Calu3 (cell line): ENCODE data around the gene MARCHF5. TPM values are rescaled to one million over a fixed set of nuclear protein-coding genes. Genes with fewer than 3 reads are reported as not detected.

Experiments used
- Bru-seq: library from RNA; stranded (reverse); fragments of 400-500 nt; gene quantifications from one replicate; lab custom pipeline; 2021; lab: Mats Ljungman, UMichigan
- BruChase-seq, 2 experiments: library from RNA; stranded (reverse); fragments of 400-500 nt; gene quantifications; one replicate each; lab custom pipeline; 2021; lab: Mats Ljungman, UMichigan
- BruUV-seq: library from RNA; stranded (reverse); fragments of 400-500 nt; replicated peaks from 2 replicates; lab custom pipeline; 2021; lab: Mats Ljungman, UMichigan
- CTCF ChIA-PET: fragments of 300-600 bp; sonication (Branson Sonifier 250); formaldehyde crosslinking; loops from one replicate; lab custom pipeline; 2022; ENCODE audit warnings: antibody characterized with exemption; lab: Charles Lee
- DNase-seq: peaks from one replicate; pipeline ENCODE4 v3.0.0; 2022
- H3K27ac Mint-ChIP-seq: one replicate; pipeline ENCODE4 v1.8.0; 2022; ENCODE audit warnings: mixed read lengths; ENCODE audit not compliant: unreplicated experiment
- H3K27me3 Mint-ChIP-seq: one replicate; pipeline ENCODE4 v1.8.0; 2022; ENCODE audit warnings: mixed read lengths; ENCODE audit not compliant: unreplicated experiment
- H3K36me3 Mint-ChIP-seq: one replicate; pipeline ENCODE4 v1.8.0; 2022; ENCODE audit warnings: mild to moderate bottlenecking, moderate library complexity, mixed read lengths; ENCODE audit not compliant: insufficient read depth, unreplicated experiment
- H3K4me1 Mint-ChIP-seq: one replicate; pipeline ENCODE4 v1.8.0; 2022; ENCODE audit warnings: mild to moderate bottlenecking, low read depth, mixed read lengths; ENCODE audit not compliant: unreplicated experiment
- H3K4me3 Mint-ChIP-seq: one replicate; pipeline ENCODE4 v1.8.0; 2022; ENCODE audit warnings: mild to moderate bottlenecking, low read depth, moderate library complexity, mixed read lengths; ENCODE audit not compliant: unreplicated experiment
- H3K9me3 Mint-ChIP-seq: one replicate; pipeline ENCODE4 v1.8.0; 2022; ENCODE audit warnings: low read depth, mixed read lengths; ENCODE audit not compliant: unreplicated experiment
- intact Hi-C: fragments of 100-400 bp; cut with micrococcal nuclease; formaldehyde crosslinking; loops from one replicate; pipeline ENCODE4 v1.10.0; 2022; ENCODE audit not compliant: unreplicated experiment
- long read RNA-seq: library from polyadenylated mRNA; stranded (forward); transcript quantifications from one replicate; pipeline ENCODE4 v2.0.0, GENCODE V29; 2022
- total RNA-seq: library from RNA; stranded (reverse); gene quantifications from 2 replicates; pipeline ENCODE4 v1.2.3, GENCODE V29; 2022
- TF ChIP-seq, protein P1 (sequence below): fragments of 200-600 bp; IDR thresholded peaks from one replicate; pipeline ENCODE4 v1.8.0; 2022; ENCODE audit warnings: antibody characterized with exemption; ENCODE audit not compliant: unreplicated experiment

MARCHF5 gene, protein sequence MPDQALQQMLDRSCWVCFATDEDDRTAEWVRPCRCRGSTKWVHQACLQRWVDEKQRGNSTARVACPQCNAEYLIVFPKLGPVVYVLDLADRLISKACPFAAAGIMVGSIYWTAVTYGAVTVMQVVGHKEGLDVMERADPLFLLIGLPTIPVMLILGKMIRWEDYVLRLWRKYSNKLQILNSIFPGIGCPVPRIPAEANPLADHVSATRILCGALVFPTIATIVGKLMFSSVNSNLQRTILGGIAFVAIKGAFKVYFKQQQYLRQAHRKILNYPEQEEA
- total RNA-seq (27.1 and 28.1 TPM in 2 replicates), Bru-seq, nascent RNA (percentile 74 among the genes with signal in this experiment), BruChase-seq, experiment 1, labeled RNA remaining after a 6-hour chase (percentile 75 among the genes with signal in this experiment), BruChase-seq, experiment 2, labeled RNA remaining after a 2-hour chase (percentile 69 among the genes with signal in this experiment)
- long read RNA-seq, transcript MARCH5-201 (6 exons, 3,926 nt): major isoform, 47 of 52 reads
- long read RNA-seq, partial matches to known transcripts: 1 of 52 reads
- long read RNA-seq, other reads (novel, unspliced or antisense): 4 of 52 reads

DNA sequence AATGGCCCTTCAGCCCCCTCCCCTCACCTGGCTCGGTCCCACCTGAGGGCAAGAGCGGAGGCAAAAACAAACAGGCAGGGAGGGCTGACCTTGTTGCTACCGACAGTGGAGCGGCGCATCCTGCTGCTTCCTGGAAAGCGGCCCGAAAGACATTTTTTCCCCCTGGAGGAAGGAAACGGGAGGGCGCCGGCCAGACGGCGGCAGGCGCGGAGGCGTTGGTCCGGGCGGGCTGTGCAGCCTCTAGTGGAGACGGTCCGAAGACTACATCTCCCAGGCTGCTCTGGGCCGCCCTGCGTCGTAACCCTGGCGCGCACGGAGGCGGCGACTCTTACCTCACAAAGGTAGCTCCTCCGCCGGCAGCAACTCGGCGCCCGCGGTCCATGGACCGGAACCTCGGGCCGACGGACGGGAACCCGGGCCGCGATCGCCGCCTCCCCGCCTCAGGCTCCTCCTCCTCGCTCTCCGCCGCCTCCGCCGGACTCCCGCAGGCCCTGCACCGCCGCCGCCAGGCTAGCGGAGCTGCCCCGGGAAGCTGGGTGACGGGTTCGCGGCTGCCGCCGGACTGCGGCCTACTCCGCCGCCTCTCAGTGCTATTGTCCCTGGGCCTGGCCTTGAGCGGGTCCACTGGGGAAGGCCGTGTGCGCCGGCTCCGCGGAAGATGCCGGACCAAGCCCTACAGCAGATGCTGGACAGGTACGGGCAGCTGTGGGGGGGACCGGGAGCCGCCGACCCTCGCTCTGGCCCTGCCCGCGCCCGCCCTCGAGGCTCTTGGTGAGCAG, at the start of gene MARCHF5, which contains the start of gene CPEB3:
Gene MARCHF5, plus strand, starts transcription at position 331 of the 779 bp plus-strand sequence. Its CDS starts 328 bp downstream, at position 659.
Gene CPEB3, minus strand, starts transcription at position 242 of the 779 bp plus-strand sequence. CDS start 50,728 bp downstream, outside the sequence.
- no peaks in the 10 kb centered on the region for H3K4me1 Mint-ChIP-seq
- H3K9me3 Mint-ChIP-seq: no peaks in the 10 kb centered on the region
- H3K36me3 Mint-ChIP-seq: peaks cover 29% of the 10 kb centered on the region
- H3K27ac Mint-ChIP-seq: peak within 1 kb of the TSS; percentile 42
- CTCF ChIA-PET: interaction anchor here (0.6 to 3.9 kb wide), 8 partner anchors 27 to 203 kb away, joined by 3 to 25 read pairs (median 3); no protein-coding TSS in a partner anchor
- intact Hi-C loops: loop anchor here (2.0 kb wide), 1 partner anchor 48 kb away; no protein-coding TSS in a partner anchor
- TF ChIP-seq, protein P1, sequence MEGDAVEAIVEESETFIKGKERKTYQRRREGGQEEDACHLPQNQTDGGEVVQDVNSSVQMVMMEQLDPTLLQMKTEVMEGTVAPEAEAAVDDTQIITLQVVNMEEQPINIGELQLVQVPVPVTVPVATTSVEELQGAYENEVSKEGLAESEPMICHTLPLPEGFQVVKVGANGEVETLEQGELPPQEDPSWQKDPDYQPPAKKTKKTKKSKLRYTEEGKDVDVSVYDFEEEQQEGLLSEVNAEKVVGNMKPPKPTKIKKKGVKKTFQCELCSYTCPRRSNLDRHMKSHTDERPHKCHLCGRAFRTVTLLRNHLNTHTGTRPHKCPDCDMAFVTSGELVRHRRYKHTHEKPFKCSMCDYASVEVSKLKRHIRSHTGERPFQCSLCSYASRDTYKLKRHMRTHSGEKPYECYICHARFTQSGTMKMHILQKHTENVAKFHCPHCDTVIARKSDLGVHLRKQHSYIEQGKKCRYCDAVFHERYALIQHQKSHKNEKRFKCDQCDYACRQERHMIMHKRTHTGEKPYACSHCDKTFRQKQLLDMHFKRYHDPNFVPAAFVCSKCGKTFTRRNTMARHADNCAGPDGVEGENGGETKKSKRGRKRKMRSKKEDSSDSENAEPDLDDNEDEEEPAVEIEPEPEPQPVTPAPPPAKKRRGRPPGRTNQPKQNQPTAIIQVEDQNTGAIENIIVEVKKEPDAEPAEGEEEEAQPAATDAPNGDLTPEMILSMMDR: peak; percentile 72
- peak; percentile 92 for DNase-seq
- BruUV-seq: no TSS peak
- no peaks in the 10 kb centered on the region for H3K27me3 Mint-ChIP-seq
- H3K4me3 Mint-ChIP-seq: peak within 1 kb of the TSS; percentile 77

DNA sequence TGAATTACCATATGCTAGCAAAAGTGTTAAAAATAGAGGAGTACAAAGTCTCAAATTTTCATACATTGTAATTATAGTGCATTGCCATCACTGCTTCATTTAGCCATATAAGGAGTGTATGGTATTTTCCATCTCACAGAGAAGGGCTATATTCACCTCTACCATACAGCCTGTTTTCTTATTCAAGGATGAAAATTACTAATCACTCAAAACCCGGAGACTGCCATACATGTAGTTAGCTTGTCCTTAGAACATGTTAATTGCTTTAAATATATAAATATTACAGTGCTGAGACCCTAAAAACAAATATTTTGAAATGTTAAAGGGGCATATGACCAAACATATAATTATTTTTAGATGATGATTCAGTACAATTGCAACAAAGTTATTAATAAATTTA, 49.5 kb upstream of the MARCHF5 start:
- Mint-ChIP-seq H3K36me3 (peaks cover 27% of the 10 kb centered on the region), H3K4me3 (peak overlapping the region; percentile 78), H3K27me3 (no peaks in the 10 kb centered on the region), H3K27ac (no peak overlapping the region), H3K4me1 (peaks cover 41% of the 10 kb centered on the region), H3K9me3 (no peaks in the 10 kb centered on the region)
- DNase-seq: no peak
- BruUV-seq: no TSS peak
- TF ChIP-seq, protein P1: no peak
- intact Hi-C loops: loop anchor here (5.0 kb wide), 2 partner anchors 119 to 154 kb away; no protein-coding TSS in a partner anchor
- CTCF ChIA-PET: no interaction called here

DNA sequence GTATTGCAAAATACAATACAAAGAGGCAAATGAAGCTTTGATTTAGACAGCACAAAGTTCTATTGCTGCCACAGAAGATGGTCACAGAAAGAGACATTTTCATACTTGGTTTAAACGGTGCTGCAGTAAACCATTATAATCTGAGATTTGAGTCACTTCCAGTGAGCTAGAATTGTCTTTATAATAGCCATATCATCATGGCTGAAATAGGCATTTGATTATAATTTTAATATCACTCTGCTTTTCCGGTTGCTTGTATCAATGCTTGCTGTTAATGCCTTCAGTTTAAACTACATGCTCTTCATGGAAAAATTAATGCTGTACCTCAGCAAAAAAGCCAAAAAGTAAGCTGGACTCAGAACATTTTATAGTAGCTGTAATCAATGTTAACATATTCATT, 48.6 kb upstream of the MARCHF5 start:
- peak overlapping the region; percentile 69 for H3K4me3 Mint-ChIP-seq
- TF ChIP-seq, protein P1: no peak
- peaks cover 27% of the 10 kb centered on the region for H3K36me3 Mint-ChIP-seq
- intact Hi-C loops: loop anchor here (2.0 to 5.0 kb wide), 3 partner anchors 48 to 155 kb away; partner anchors contain the start of genes CPEB3 and MARCHF5
- BruUV-seq: no TSS peak
- H3K27ac Mint-ChIP-seq: no peak overlapping the region
- peaks cover 41% of the 10 kb centered on the region for H3K4me1 Mint-ChIP-seq
- CTCF ChIA-PET: no interaction called here
- DNase-seq: no peak
- no peaks in the 10 kb centered on the region for H3K9me3 Mint-ChIP-seq
- H3K27me3 Mint-ChIP-seq: no peaks in the 10 kb centered on the region
